ENCODE data around the gene NEMP1.
"Not testable (repeated sequence)": the region's sequence is repeated elsewhere in the genome, so short reads cannot be mapped to it uniquely, and the experiment has no call there.

NEMP1 gene

GRCh38 chr12:57031138-57031725, 47.4 kb downstream of the NEMP1 start:
- TF ChIP-seq CTCF (IDR thresholded peaks at IDR 0.05; ENCODE audit: unreplicated experiment in 3 of 3), result no peak
- Mint-ChIP-seq H3K27ac (no peak overlapping the region), H3K9me3 (no peaks in the 10 kb centered on the region), H3K36me3 (ENCODE audit: low read depth) (no peaks in the 10 kb centered on the region), H3K27me3 (ENCODE audit: low read depth) (peaks cover 41% of the 10 kb centered on the region), H3K4me1 (peaks cover 15% of the 10 kb centered on the region), H3K4me3 (no peak overlapping the region)

- Mint-ChIP-seq H3K4me3 (no peak overlapping the region), H3K36me3 (ENCODE audit: low read depth) (no peaks in the 10 kb centered on the region), H3K27ac (no peak overlapping the region), H3K27me3 (ENCODE audit: low read depth) (peaks cover 33% of the 10 kb centered on the region), H3K4me1 (peaks cover 19% of the 10 kb centered on the region), H3K9me3 (no peaks in the 10 kb centered on the region)
- TF ChIP-seq CTCF (IDR thresholded peaks at IDR 0.05; ENCODE audit: unreplicated experiment in 3 of 3), result no peak
These were observed 49.1 kb downstream of the NEMP1 start for GRCh38 chr12:57029457-57029856.

- peaks cover 23% of the 10 kb centered on the region for H3K4me1 Mint-ChIP-seq
- H3K9me3 Mint-ChIP-seq, result no peaks in the 10 kb centered on the region
- no peak overlapping the region for H3K27ac Mint-ChIP-seq
- no peak overlapping the region for H3K4me3 Mint-ChIP-seq
- no peaks in the 10 kb centered on the region for H3K36me3 Mint-ChIP-seq (ENCODE audit: low read depth)
- H3K27me3 Mint-ChIP-seq (ENCODE audit: low read depth), result peaks cover 30% of the 10 kb centered on the region
- no peak for TF ChIP-seq CTCF (IDR thresholded peaks at IDR 0.05; ENCODE audit: unreplicated experiment in 3 of 3)
These were observed 50.8 kb downstream of the NEMP1 start for GRCh38 chr12:57027805-57028153.

- Mint-ChIP-seq H3K4me3 (no peak overlapping the region), H3K9me3 (no peaks in the 10 kb centered on the region), H3K27me3 (ENCODE audit: low read depth) (peaks cover 30% of the 10 kb centered on the region), H3K36me3 (ENCODE audit: low read depth) (no peaks in the 10 kb centered on the region), H3K27ac (no peak overlapping the region), H3K4me1 (peaks cover 23% of the 10 kb centered on the region)
- no peak for TF ChIP-seq CTCF (IDR thresholded peaks at IDR 0.05; ENCODE audit: unreplicated experiment in 3 of 3)
These were observed 51.4 kb downstream of the NEMP1 start for GRCh38 chr12:57027011-57027804.

- no peaks in the 10 kb centered on the region for H3K9me3 Mint-ChIP-seq
- H3K36me3 Mint-ChIP-seq (ENCODE audit: low read depth), result no peaks in the 10 kb centered on the region
- H3K27me3 Mint-ChIP-seq (ENCODE audit: low read depth), result peaks cover 30% of the 10 kb centered on the region
- peaks cover 23% of the 10 kb centered on the region for H3K4me1 Mint-ChIP-seq
- no peak for TF ChIP-seq CTCF (IDR thresholded peaks at IDR 0.05; ENCODE audit: unreplicated experiment in 3 of 3)
- H3K27ac Mint-ChIP-seq, result no peak overlapping the region
- H3K4me3 Mint-ChIP-seq, result no peak overlapping the region
These were observed 53.4 kb downstream of the NEMP1 start for GRCh38 chr12:57025196-57025595.

GRCh38 chr12:57022324-57022723, 56.3 kb downstream of the NEMP1 start:
- not testable (repeated sequence) for H3K36me3 Mint-ChIP-seq (ENCODE audit: low read depth); H3K27ac Mint-ChIP-seq; H3K9me3 Mint-ChIP-seq; H3K4me3 Mint-ChIP-seq
- Mint-ChIP-seq H3K27me3 (ENCODE audit: low read depth) (peaks cover 23% of the 10 kb centered on the region), H3K4me1 (peaks cover 27% of the 10 kb centered on the region)
